OCI-LY1 (cell line): ENCODE measurements around the gene PPIE.

Experiments
- CTCF ChIP-seq: fragments of 200-600 bp; sonication (generic), shearing (Covaris generic); IDR thresholded peaks from 2 replicates; pipeline ENCODE4 v1.5.1; 2017; ENCODE audit warnings: mild to moderate bottlenecking, antibody characterized with exemption, low read length, moderate library complexity, mixed read lengths
- EZH2 ChIP-seq: fragments of 200-600 bp; sonication (generic), shearing (Covaris generic); IDR thresholded peaks from 2 replicates; pipeline ENCODE4 v1.8.0; 2017; ENCODE audit warnings: borderline replicate concordance, mixed run types, mild to moderate bottlenecking, antibody characterized with exemption, low read length, moderate library complexity, mixed read lengths

DNA sequence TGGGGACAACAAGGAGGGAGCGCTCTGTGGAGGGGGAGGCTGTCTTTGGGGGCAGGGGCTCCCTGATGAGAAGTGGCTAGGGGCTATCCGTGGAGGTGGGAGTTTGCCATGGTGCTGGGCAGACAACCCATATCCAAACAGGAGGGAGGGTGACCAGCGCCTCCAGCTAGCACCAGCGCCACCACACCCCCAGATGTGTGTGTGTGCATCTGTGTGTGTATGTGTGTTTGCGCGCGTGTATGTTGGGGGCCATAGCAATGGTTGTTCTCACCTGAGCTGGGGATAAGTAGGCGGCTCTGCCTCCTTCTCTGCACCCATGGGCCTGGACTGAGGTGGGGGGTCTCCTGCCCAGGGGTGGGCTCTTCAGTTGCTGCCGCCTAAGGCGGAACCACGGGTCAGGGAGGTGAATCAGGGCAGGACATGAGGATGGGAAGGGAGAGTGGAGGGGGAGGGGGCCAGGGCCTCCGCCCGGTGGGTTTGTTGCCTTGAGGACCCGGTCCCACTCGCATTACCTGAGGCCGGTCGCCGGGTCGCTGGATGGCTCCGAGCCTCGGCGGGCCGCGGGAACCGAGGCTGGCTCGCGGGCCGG, 47.8 kb upstream of the PPIE start:
- TF ChIP-seq CTCF, result no peak
- TF ChIP-seq EZH2, result no peak
